K562 (cell line): ENCODE measurements around the gene TSPAN1. TPM values are rescaled to one million over a fixed set of nuclear protein-coding genes. Genes with fewer than 3 reads are reported as not detected.

Experiments used
- BHLHE40 ChIP-seq: IDR thresholded peaks from 2 replicates; pipeline ENCODE4 v1.6.1; 2011; ENCODE audit warnings: low read length, improper control_type of control experiment
- CTBP1 ChIP-seq: fragments of 450-650 bp; IDR thresholded peaks from 2 replicates; pipeline ENCODE4 v1.6.1; 2016; ENCODE audit warnings: borderline replicate concordance
- EP400 ChIP-seq: fragments of 450-650 bp; IDR thresholded peaks from 2 replicates; pipeline ENCODE4 v1.6.1; 2017; ENCODE audit warnings: antibody characterized with exemption, mild to moderate bottlenecking, moderate library complexity
- ETV1 ChIP-seq: fragments of 450-650 bp; conservative IDR thresholded peaks from 2 replicates; pipeline ENCODE4 v1.6.1; 2016; ENCODE audit warnings: missing genetic modification characterization, control low read depth, low read depth, missing compliant biosample characterization
- JUND ChIP-seq, 2 experiments: IDR thresholded peaks; 2 replicates in 1 of 2; 3 replicates in 1 of 2; pipeline ENCODE4 v1.6.1; 2011; ENCODE audit warnings: borderline replicate concordance in 2 of 2, low read depth in 2 of 2, low read length in 2 of 2, improper control_type of control experiment in 1 of 2, missing biosample characterization in 1 of 2, missing genetic modification characterization in 1 of 2, missing genetic modification reagents in 1 of 2
- MTA1 ChIP-seq: fragments of 450-650 bp; IDR thresholded peaks from 2 replicates; pipeline ENCODE4 v1.6.1; 2017; ENCODE audit warnings: borderline replicate concordance
- POLR2AphosphoS5 ChIP-seq: IDR thresholded peaks from 2 replicates; pipeline ENCODE4 v1.6.1; 2011; ENCODE audit warnings: mild to moderate bottlenecking, low read depth, low read length, moderate library complexity; ENCODE audit not compliant: control insufficient read depth, insufficient read depth
- RAD21 ChIP-seq, 2 experiments: fragments of 250-450 bp in 1 of 2; fragments of 450-650 bp in 1 of 2; sonication (Bioruptor Pico) in 1 of 2; formaldehyde crosslinking in 1 of 2; IDR thresholded peaks in 1 of 2; conservative IDR thresholded peaks in 1 of 2; 2 replicates each; pipeline versions ENCODE4 v1.4.0 to v1.8.0; 2020 to 2022; ENCODE audit warnings: mild to moderate bottlenecking in 2 of 2, moderate library complexity in 1 of 2
- RBM14 ChIP-seq: fragments of 200-400 bp; formaldehyde crosslinking; IDR thresholded peaks from 2 replicates; pipeline ENCODE4 v1.6.1; 2018; ENCODE audit warnings: low read depth, mild to moderate bottlenecking, low read length, moderate library complexity, borderline replicate concordance; ENCODE audit not compliant: insufficient read depth
- TARDBP ChIP-seq: fragments of 450-650 bp; IDR thresholded peaks from 2 replicates; pipeline ENCODE4 v1.6.1; 2016
- TBL1XR1 ChIP-seq, 2 experiments: IDR thresholded peaks; 2 replicates each; pipeline ENCODE4 v1.6.1; 2012; ENCODE audit warnings: improper control_type of control experiment in 2 of 2, low read length in 2 of 2, mild to moderate bottlenecking in 1 of 2
- ZNF584 ChIP-seq: fragments of 200-800 bp; sonication (Bioruptor generic); IDR thresholded peaks from 2 replicates; pipeline ENCODE4 v1.6.1; 2016; ENCODE audit warnings: low read depth, mild to moderate bottlenecking, missing genetic modification characterization, missing compliant biosample characterization
- ZNF740 ChIP-seq, 3 experiments: fragments of 200-800 bp in 1 of 3; sonication (Bioruptor generic) in 1 of 3; sonication (generic) in 1 of 3; formaldehyde crosslinking in 1 of 3; IDR thresholded peaks; 2 replicates each; pipeline versions ENCODE4 v1.6.1 to v1.8.0; 2016 to 2022; ENCODE audit warnings: mild to moderate bottlenecking in 2 of 3, missing compliant biosample characterization in 2 of 3, missing genetic modification characterization in 2 of 3, missing genetic modification reagents in 1 of 3
- polyA plus RNA-seq, 8 experiments: library from polyadenylated mRNA; depleted of rRNA in 4 of 8; stranded (reverse) in 5 of 8; unstranded in 3 of 8; fragments of >200 nt; fragmentation: Nextera tagmentation in 2 of 8; fragmentation: Illumina TruSeq in 1 of 8; extraction: Ambion mirVana in 2 of 8; extraction: Trizol in 1 of 8; gene quantifications; 2 replicates each; pipeline versions ENCODE4 v1.2.1 to v1.2.3, GENCODE V29; 2011 to 2014; ENCODE audit warnings: inconsistent platforms in 1 of 8, missing spikeins in 1 of 8
- total RNA-seq, 7 experiments: library from RNA; depleted of rRNA in 6 of 7; stranded (reverse); fragments of >200 nt in 6 of 7; fragmentation: Illumina TruSeq in 2 of 7; extraction: Trizol in 2 of 7; gene quantifications; 2 replicates each; pipeline versions ENCODE4 v1.2.1 to v1.2.3, GENCODE V29; 2011 to 2021; ENCODE audit warnings: low replicate concordance in 1 of 7
- TF ChIP-seq, protein P1 (sequence below), 2 experiments: fragments of 450-650 bp in 1 of 2; sonication (generic) in 1 of 2; formaldehyde crosslinking in 1 of 2; IDR thresholded peaks in 1 of 2; conservative IDR thresholded peaks in 1 of 2; 2 replicates each; pipeline versions ENCODE4 v1.6.1 to v1.8.1; 2016 to 2023; ENCODE audit warnings: mild to moderate bottlenecking in 2 of 2, moderate library complexity in 2 of 2, inconsistent platforms in 1 of 2, missing genetic modification reagents in 1 of 2
- TF ChIP-seq, protein P2 (sequence below): fragments of 450-650 bp; formaldehyde crosslinking; IDR thresholded peaks from 2 replicates; pipeline ENCODE4 v1.4.0; 2020; ENCODE audit warnings: mild to moderate bottlenecking, moderate library complexity
- TF ChIP-seq, protein P3 (sequence below): IDR thresholded peaks from 3 replicates; pipeline ENCODE4 v1.6.1; 2011; ENCODE audit warnings: borderline replicate concordance, mild to moderate bottlenecking; ENCODE audit not compliant: insufficient read length, insufficient read depth

TSPAN1 gene
- total and polyA plus RNA-seq, 9 of the 15 experiments (the other 6 are each of a cell fraction or from before 2014, with no cell fraction given), result 0.58 TPM; not detected in 8

DNA sequence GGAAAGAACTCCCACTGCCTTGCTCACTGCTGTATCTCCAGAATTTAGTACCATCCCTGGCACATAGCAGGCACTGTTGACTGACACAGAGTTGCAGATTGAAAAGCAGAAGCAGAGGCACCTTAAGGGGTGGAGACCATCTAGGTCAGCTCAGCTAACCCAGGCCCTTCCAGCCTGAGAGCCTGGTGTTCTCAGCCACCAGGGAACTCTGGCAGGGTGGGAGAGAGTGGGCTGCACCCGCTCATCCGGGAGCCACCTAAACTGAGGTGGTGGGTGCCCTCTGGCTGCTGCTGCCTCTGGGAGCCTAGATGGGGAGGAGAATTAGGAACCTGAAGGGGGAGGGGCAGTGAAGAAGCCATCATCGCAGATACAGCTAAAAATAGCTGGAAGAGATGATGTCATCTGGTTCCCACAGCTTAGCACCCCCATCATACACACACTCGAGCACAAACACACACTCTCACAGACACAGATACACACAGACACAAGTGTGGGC, 1.5 kb upstream of the TSPAN1 start (continued):
- TF ChIP-seq, protein P1, sequence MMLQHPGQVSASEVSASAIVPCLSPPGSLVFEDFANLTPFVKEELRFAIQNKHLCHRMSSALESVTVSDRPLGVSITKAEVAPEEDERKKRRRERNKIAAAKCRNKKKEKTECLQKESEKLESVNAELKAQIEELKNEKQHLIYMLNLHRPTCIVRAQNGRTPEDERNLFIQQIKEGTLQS (IDR thresholded peaks at IDR 0.05), result peak; percentile 98
- TF ChIP-seq, protein P1 (CRISPR knock-in tag; conservative IDR thresholded peaks at IDR 0.05), result peak; percentile 75; the same call in 1 of the 2 replicates
- TF ChIP-seq ZNF584 (CRISPR knock-in tag), result no peak
- TF ChIP-seq MTA1, result peak; percentile 15; the same call in 1 of the 2 replicates
- no peak for TF ChIP-seq ETV1
- TF ChIP-seq JUND (IDR thresholded peaks at IDR 0.05; ENCODE audit: borderline replicate concordance, low read depth, low read length), result peak; percentile 93
- TF ChIP-seq JUND (tag; IDR thresholded peaks at IDR 0.05; ENCODE audit: borderline replicate concordance, low read depth, low read length), result peak; percentile 97
- TF ChIP-seq RAD21 (CRISPR knock-in tag; conservative IDR thresholded peaks at IDR 0.05 in 1 of 2, IDR thresholded peaks at IDR 0.05 in 1 of 2), result peak; percentile 52 to 76
- TF ChIP-seq TBL1XR1 (IDR thresholded peaks at IDR 0.05; ENCODE audit: low read length in 2 of 2), result 0 out of 4 replicates have a peak, but pooled peaks of 1 of the 2 experiments have one; percentile 24
- TF ChIP-seq, protein P2, sequence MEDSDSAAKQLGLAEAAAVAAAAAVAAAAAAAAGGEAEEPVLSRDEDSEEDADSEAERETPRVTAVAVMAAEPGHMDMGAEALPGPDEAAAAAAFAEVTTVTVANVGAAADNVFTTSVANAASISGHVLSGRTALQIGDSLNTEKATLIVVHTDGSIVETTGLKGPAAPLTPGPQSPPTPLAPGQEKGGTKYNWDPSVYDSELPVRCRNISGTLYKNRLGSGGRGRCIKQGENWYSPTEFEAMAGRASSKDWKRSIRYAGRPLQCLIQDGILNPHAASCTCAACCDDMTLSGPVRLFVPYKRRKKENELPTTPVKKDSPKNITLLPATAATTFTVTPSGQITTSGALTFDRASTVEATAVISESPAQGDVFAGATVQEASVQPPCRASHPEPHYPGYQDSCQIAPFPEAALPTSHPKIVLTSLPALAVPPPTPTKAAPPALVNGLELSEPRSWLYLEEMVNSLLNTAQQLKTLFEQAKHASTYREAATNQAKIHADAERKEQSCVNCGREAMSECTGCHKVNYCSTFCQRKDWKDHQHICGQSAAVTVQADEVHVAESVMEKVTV, result 0 out of 2 replicates have a peak, but pooled peaks have one; percentile 26
- TF ChIP-seq RBM14, result no peak
- TF ChIP-seq TARDBP, result no peak
- no peak for TF ChIP-seq BHLHE40
- no peak for TF ChIP-seq EP400
- peak; percentile 85 for TF ChIP-seq CTBP1
- no peak for TF ChIP-seq POLR2AphosphoS5
- TF ChIP-seq ZNF740 (CRISPR knock-in tag; IDR thresholded peaks at IDR 0.05), result peak; percentile 77; the same call in 1 of the 2 replicates
- TF ChIP-seq ZNF740 (tag; IDR thresholded peaks at IDR 0.05), result no peak
- TF ChIP-seq, protein P3, sequence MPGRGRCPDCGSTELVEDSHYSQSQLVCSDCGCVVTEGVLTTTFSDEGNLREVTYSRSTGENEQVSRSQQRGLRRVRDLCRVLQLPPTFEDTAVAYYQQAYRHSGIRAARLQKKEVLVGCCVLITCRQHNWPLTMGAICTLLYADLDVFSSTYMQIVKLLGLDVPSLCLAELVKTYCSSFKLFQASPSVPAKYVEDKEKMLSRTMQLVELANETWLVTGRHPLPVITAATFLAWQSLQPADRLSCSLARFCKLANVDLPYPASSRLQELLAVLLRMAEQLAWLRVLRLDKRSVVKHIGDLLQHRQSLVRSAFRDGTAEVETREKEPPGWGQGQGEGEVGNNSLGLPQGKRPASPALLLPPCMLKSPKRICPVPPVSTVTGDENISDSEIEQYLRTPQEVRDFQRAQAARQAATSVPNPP, result no peak
